ENCODE results near the gene ZNF106.

The ZNF106 gene

DNA sequence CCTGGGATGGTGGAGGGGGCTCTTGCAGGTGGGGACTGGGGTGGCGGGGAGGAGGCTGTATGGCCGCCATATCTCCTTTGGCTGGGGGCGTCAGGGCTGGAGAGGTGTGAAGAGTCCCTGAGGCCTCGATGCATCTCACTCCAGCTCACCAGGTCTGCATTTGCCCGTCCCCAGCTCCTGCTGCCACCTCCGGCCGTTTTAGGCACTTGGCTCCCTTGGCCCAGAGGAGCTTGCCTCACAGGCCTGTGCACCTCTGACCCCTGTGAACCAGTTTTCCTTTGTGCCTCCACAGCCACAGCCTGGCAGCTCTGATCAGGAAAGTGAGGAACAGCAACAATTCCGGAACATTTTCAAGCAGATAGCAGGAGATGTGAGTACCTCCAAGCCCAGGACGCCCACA is 81.9 kb downstream of the ZNF106 start:
- in situ Hi-C loops (cut with MboI; ENCODE audit: low sequenced_read_pairs) = no loop called here

DNA sequence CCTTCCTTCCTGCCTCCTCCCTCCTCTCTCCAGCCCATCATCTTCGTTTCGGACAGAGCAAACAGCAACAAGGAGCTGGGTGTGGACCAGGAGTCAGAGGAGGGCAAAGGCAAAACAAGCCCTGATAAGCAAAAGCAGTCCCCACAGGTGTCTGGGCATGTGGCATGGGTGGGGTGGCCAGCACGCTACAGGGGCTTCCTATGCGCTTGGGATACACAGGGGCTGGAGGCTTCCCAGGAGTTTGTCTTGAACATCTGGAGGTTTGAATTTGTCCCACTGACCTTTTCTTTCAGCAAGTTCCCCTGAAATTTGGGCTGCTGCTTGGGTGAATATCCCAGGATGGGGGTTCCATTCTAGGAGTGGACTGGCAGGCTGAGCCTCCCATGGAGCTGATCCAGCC is 82.8 kb downstream of the ZNF106 start:
- in situ Hi-C loops (cut with MboI; ENCODE audit: low sequenced_read_pairs) = no loop called here

DNA sequence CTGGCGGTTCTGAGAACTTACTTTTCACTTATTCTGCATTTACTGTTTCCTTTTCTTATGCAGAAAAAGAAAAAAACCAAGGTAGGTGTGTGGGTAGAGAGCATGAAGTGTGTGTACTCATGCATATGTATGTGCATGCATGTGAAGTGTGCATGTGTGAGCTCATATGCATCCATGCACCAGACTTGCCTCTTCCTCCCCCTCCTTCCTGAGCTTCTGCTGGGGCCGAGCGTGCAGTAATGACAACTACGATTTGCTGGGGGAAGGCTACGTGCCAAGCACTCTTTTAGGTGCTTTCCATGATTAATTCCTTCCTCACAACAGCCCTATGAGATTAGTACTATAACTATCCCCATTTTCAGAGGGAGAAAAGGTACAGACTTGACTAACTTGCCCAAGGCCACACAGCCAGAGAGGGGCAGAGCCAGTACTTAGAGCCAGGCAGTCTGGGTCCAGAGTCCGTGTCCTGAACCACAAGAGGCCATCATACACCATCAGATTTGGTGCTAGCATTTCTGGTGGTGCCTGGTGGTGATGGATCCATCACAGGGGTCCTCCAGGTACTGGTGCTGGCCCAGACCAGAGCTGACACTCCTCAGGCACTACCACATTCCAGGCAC is 85.0 kb downstream of the ZNF106 start:
- in situ Hi-C loops (cut with MboI; ENCODE audit: low sequenced_read_pairs) = no loop called here

DNA sequence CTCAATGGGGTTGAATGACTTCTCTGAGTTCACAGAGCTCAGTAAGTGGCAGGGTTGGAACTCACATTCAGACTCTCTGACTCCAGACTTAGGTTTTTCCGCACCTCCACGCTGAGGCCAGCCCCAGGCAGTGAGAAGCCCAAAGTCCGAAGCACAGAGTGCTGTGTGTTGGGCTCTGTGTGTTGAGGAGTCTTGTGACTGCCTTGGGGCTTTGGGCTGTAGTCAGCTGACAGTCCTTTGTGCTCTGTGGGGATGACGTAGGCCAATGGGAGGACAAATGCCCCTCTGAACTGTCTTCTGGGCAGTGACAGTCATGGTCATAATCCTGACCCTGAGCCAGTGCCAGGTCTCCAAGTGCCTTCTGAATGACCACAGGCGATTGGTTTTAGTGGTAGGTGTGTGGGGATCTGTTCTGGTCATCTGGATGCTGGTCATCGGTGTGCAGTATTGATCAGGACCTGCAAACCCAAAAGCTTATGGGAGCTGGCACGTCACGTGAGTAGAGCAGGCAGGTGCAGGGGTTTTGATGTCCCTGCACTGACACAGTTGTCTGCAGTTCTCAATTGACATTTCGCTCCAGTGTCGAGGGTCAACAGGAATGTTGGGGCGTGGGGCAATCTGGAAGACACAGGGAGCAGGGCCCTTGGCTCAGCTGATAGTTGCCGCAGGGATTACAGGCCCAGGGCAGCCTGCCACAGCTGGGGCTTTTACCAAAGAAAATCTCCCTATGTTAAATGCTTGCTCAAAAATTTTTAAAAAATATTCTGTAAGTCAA is 86.3 kb downstream of the ZNF106 start:
- in situ Hi-C loops (cut with MboI; ENCODE audit: low sequenced_read_pairs) = no loop called here

GRCh38 chr15:42403389-42403788 is 87.6 kb downstream of the ZNF106 start:
- in situ Hi-C loops (cut with MboI; ENCODE audit: low sequenced_read_pairs) = no loop called here

DNA sequence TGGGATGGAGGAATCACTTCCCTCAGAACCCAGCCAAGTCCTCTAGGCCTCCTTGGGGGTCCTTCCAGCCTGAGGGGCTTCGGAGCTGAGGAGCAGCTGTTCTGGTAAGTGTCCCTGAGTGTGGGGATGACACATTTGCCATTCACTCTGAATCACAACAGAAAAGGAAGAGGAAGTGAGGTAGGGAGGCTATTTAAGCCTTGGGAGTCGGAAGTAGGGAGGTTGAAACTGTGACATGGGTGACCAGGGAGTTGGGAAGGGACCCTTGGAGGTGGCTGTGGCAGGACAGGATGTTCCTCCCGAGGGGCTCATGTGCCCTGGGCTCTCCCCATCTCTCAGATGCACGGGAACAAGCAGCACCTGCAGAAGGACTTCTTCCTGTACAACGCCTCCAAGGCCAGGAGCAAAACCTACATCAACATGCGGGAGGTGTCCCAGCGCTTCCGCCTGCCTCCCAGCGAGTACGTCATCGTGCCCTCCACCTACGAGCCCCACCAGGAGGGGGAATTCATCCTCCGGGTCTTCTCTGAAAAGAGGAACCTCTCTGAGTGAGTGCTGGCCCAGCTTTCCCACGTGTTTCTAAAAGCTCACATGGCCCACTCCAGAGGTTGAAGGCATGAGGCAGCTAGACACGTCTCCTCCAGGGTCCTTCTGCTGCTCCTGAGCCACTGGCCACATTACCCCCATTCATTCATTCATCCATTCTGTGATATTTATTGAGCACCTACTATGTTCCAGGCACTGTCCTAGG is 88.3 kb downstream of the ZNF106 start:
- in situ Hi-C loops (cut with MboI; ENCODE audit: low sequenced_read_pairs) = no loop called here

DNA sequence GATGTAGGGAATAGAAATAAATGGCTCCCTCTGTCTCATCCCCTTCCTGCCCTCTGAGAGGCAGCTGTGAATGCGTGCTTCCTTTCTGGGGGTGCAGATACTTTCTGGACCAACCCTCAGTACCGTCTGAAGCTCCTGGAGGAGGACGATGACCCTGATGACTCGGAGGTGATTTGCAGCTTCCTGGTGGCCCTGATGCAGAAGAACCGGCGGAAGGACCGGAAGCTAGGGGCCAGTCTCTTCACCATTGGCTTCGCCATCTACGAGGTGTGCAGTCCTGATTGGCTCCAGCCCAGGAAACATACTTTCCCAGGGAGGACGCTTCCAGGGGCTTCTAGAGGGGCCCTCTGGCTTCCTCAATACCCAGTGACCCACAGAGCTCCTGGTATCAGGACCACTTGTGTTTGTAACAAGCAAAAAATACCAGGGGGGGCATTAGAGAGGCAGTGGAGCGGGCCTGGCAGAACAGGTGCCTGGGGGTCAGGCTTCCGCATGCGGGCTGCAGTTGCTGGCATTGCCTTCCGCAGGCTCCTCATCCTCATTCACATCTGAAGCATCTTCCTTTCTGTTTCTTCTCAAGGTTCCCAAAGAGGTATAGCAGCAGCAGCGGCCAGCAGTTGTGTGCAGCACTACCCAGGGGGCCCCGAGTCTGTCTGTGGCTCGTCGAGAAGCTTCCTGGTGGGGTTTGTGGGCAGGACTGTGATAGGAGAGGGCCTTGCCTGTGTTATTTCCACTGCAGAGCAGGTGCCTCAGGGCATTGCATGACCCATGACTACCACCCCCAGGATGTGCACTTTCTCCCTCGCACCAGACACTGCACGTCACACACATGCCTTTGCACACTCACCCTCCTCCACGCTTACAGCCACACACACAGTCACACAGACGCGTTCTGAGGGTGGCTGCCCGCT is 89.1 kb downstream of the ZNF106 start:
- in situ Hi-C loops (cut with MboI; ENCODE audit: low sequenced_read_pairs) = no loop called here

- in situ Hi-C loops (cut with MboI; ENCODE audit: low sequenced_read_pairs) = no loop called here
These were observed 95.1 kb downstream of the ZNF106 start for GRCh38 chr15:42395838-42396237.

DNA sequence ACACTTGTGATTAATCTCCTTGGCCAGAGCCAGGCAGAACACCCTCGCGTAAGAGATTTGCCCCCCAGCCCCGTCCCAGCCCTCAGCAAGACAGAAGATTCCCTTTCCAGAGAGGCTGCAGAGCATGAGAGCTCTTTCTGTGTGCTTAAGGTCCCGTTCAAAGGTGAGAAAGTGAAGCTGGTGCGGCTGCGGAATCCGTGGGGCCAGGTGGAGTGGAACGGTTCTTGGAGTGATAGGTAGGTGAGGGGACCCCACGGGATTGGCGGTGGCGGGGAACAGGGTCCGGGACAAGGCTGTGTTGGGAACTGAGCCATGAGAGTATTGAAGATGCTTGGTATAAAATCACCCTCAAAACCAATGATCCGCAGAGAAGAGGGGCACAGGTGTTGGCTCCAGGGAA is 96.8 kb downstream of the ZNF106 start:
- in situ Hi-C loops (cut with MboI; ENCODE audit: low sequenced_read_pairs) = no loop called here

DNA sequence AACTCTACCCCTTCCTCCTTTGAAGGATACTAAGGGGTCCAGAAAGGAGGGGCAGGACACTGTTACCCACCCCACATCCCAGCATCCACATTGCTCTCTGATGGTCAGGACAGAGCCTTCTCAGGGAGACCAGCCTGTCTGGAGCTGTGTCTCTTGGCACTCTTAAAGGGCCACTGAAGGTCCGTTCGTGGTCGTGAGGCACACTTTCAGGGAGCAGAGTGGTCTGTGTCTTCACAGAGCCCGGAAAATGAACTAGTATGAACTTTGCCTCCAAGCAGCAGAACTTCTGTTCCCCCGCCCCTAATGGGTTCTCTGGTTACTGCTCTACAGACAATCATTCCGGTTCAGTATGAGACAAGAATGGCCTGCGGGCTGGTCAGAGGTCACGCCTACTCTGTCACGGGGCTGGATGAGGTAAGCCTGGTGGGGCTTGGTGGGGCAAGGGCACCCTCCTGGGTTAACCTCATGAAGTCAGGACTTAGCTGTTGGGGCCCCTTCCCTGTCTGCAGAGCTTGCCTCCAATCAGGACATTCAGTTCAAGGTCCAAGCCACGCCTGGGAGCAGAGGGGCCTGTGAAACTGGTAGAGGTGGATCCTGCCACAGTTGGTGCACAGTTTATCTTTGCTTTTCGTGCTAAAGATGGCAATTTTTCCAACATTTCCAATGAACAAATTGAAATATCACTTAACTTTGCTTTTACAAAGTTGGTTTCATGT is 98.5 kb downstream of the ZNF106 start:
- in situ Hi-C loops (cut with MboI; ENCODE audit: low sequenced_read_pairs) = no loop called here

DNA sequence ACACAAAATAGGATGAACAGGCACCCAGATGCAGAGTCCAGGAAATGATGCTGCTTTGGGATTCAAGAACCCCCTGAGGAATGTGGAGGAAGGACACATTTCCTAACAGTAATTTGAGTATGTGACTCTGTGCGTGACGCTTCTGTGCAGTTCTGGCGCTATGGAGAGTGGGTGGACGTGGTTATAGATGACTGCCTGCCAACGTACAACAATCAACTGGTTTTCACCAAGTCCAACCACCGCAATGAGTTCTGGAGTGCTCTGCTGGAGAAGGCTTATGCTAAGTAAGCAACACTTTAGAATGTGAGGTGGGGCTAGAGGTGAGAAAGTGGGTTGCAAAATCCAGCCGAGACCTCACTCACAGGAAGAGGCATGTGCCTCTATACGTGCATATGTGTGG is 103.3 kb downstream of the ZNF106 start:
- in situ Hi-C loops (cut with MboI; ENCODE audit: low sequenced_read_pairs) = no loop called here

GRCh38 chr15:42385980-42386700 is 104.8 kb downstream of the ZNF106 start:
- in situ Hi-C loops (cut with MboI; ENCODE audit: low sequenced_read_pairs) = no loop called here

GRCh38 chr15:42385206-42385979 is 105.5 kb downstream of the ZNF106 start:
- in situ Hi-C loops (cut with MboI; ENCODE audit: low sequenced_read_pairs) = no loop called here

- in situ Hi-C loops (cut with MboI; ENCODE audit: low sequenced_read_pairs) = no loop called here
These were observed 106.3 kb downstream of the ZNF106 start for GRCh38 chr15:42384597-42384996.

- in situ Hi-C loops (cut with MboI; ENCODE audit: low sequenced_read_pairs) = no loop called here
These were observed 112.9 kb downstream of the ZNF106 start for GRCh38 chr15:42378011-42378410.

DNA sequence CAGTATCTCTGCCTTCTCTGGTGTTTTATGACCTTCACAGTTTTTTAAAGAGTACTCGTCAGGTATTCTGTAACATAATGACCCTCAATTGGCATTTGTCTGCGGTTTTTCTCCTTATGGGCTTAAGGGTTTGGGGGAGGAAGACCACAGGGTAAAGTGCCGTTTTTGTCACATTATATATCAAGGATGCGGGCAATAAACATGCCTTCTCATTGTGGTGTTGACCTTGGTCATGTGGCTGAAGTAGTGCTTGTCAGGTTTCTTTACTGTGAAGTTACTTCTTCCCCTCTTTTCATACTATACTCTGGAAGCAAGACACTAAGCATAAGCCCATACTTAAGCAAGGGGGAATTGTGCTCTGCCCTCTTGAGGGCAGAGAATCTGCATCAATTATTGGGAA is 115.0 kb downstream of the ZNF106 start:
- in situ Hi-C loops (cut with MboI; ENCODE audit: low sequenced_read_pairs) = no loop called here

- in situ Hi-C loops (cut with MboI; ENCODE audit: low sequenced_read_pairs) = no loop called here
These were observed 115.7 kb downstream of the ZNF106 start for GRCh38 chr15:42375252-42375651.

- in situ Hi-C loops (cut with MboI; ENCODE audit: low sequenced_read_pairs) = no loop called here
These were observed 116.1 kb downstream of the ZNF106 start for GRCh38 chr15:42374810-42375209.

DNA sequence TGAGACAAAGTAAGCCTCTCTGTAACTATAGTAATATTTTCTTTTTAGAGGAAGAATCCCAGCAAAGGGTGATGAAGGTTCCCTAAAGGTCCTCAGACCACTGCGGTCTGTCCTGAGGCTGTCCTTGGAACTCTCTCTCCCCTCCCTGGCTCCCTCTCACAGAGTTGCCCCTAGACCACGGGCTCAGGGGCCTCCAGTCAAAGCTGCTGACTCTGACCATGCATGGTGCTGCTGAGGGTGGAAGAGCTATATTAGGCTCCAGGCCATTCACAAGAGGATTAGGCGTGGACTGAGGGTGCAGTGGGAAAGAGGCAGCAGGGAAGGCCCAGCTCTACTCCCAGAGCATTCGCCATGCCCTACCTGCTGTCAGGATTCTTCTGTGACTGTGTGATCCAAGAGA is 117.0 kb downstream of the ZNF106 start:
- in situ Hi-C loops (cut with MboI; ENCODE audit: low sequenced_read_pairs) = no loop called here
